Activated T-helper 1 cell treated with anti-CD3 and anti-CD28 coated beads, Interleukin-12 subunit alpha, Interleukin-12 subunit beta, Interleukin-2, Interleukin-4 antibody, amounts not matched to agents 30 ng/mL and 10 ng/mL and 1 ng/mL, durations not matched to agents 14 hours and 24 hours and 36 hours (primary cell): ENCODE data around the gene NFATC2. TPM values are rescaled to one million over a fixed set of nuclear protein-coding genes. Genes with fewer than 3 reads are reported as not detected.

Source experiments
- DNase-seq: peaks from one replicate; pipeline ENCODE4 v3.0.0; 2021; ENCODE audit warnings: low spot score
- H3K27ac Mint-ChIP-seq: one replicate; pipeline ENCODE4 v1.8.0; 2021; ENCODE audit warnings: mild to moderate bottlenecking, mixed read lengths
- H3K27me3 Mint-ChIP-seq: one replicate; pipeline ENCODE4 v1.8.0; 2022; ENCODE audit warnings: mild to moderate bottlenecking, moderate library complexity, mixed read lengths; ENCODE audit not compliant: insufficient read depth
- H3K36me3 Mint-ChIP-seq: one replicate; pipeline ENCODE4 v1.8.0; 2021; ENCODE audit warnings: low read depth, mixed read lengths
- H3K4me1 Mint-ChIP-seq: one replicate; pipeline ENCODE4 v1.8.0; 2021; ENCODE audit warnings: low read depth, mixed read lengths
- H3K4me3 Mint-ChIP-seq: one replicate; pipeline ENCODE4 v1.8.0; 2021; ENCODE audit warnings: mild to moderate bottlenecking, moderate library complexity, mixed read lengths
- H3K9me3 Mint-ChIP-seq: one replicate; pipeline ENCODE4 v1.8.0; 2021; ENCODE audit warnings: mixed read lengths
- intact Hi-C: fragments of 100-400 bp; cut with micrococcal nuclease; formaldehyde crosslinking; loops from one replicate; pipeline ENCODE4 v1.15.1; 2024
- total RNA-seq: library from RNA; stranded (reverse); gene quantifications from 2 replicates; pipeline ENCODE4 v1.2.3, GENCODE V29; 2022

The NFATC2 gene
- total RNA-seq, 1 donor from 2014 or later: 84.0 TPM

- peaks cover 61% of the 10 kb centered on the region for H3K36me3 Mint-ChIP-seq
- H3K27ac Mint-ChIP-seq: no peak overlapping the region
- H3K27me3 Mint-ChIP-seq: no peaks in the 10 kb centered on the region
- peaks cover 65% of the 10 kb centered on the region for H3K4me1 Mint-ChIP-seq
- DNase-seq: no peak
- no peaks in the 10 kb centered on the region for H3K9me3 Mint-ChIP-seq
- H3K4me3 Mint-ChIP-seq: no peak overlapping the region
- intact Hi-C loops: no loop called here
Observed at GRCh38 chr20:51391926-51392325, 150.6 kb downstream of the NFATC2 start.

GRCh38 chr20:51389543-51390264 is 152.8 kb downstream of the NFATC2 start:
- H3K36me3 Mint-ChIP-seq: peaks cover 64% of the 10 kb centered on the region
- intact Hi-C loops: loop anchor here (5.0 kb wide), 4 partner anchors 48 to 328 kb away; no protein-coding TSS in a partner anchor
- H3K27me3 Mint-ChIP-seq: no peaks in the 10 kb centered on the region
- H3K9me3 Mint-ChIP-seq: no peaks in the 10 kb centered on the region
- peak overlapping the region; percentile 56 for H3K4me3 Mint-ChIP-seq
- H3K4me1 Mint-ChIP-seq: peaks cover 84% of the 10 kb centered on the region
- H3K27ac Mint-ChIP-seq: peak overlapping the region; percentile 85
- no peak for DNase-seq

- no peak for DNase-seq
- intact Hi-C loops: loop anchor here (1.0 to 5.0 kb wide), 7 partner anchors 11 to 328 kb away; no protein-coding TSS in a partner anchor
- peak overlapping the region; percentile 85 for H3K27ac Mint-ChIP-seq
- H3K4me3 Mint-ChIP-seq: peak overlapping the region; percentile 0
- peaks cover 63% of the 10 kb centered on the region for H3K36me3 Mint-ChIP-seq
- H3K4me1 Mint-ChIP-seq: peaks cover 84% of the 10 kb centered on the region
- no peaks in the 10 kb centered on the region for H3K9me3 Mint-ChIP-seq
- no peaks in the 10 kb centered on the region for H3K27me3 Mint-ChIP-seq
Observed at GRCh38 chr20:51388756-51389542, 153.6 kb downstream of the NFATC2 start.

GRCh38 chr20:51388227-51388626 is 154.3 kb downstream of the NFATC2 start:
- peaks cover 68% of the 10 kb centered on the region for H3K36me3 Mint-ChIP-seq
- peaks cover 91% of the 10 kb centered on the region for H3K4me1 Mint-ChIP-seq
- intact Hi-C loops: loop anchor here (1.0 to 5.0 kb wide), 7 partner anchors 12 to 329 kb away; no protein-coding TSS in a partner anchor
- H3K27ac Mint-ChIP-seq: peak overlapping the region; percentile 63
- H3K27me3 Mint-ChIP-seq: no peaks in the 10 kb centered on the region
- H3K4me3 Mint-ChIP-seq: peak overlapping the region; percentile 59
- DNase-seq: no peak
- no peaks in the 10 kb centered on the region for H3K9me3 Mint-ChIP-seq

GRCh38 chr20:51387125-51387875 is 155.2 kb downstream of the NFATC2 start:
- Mint-ChIP-seq H3K4me1 (peaks cover 82% of the 10 kb centered on the region), H3K9me3 (no peaks in the 10 kb centered on the region), H3K27ac (no peak overlapping the region), H3K27me3 (no peaks in the 10 kb centered on the region), H3K4me3 (no peak overlapping the region), H3K36me3 (peaks cover 63% of the 10 kb centered on the region)
- intact Hi-C loops: loop anchor here (5.0 kb wide), 4 partner anchors 50 to 330 kb away; no protein-coding TSS in a partner anchor
- no peak for DNase-seq

GRCh38 chr20:51386586-51386985 is 155.9 kb downstream of the NFATC2 start:
- Mint-ChIP-seq H3K27ac (peak overlapping the region; percentile 50), H3K36me3 (peaks cover 57% of the 10 kb centered on the region), H3K4me3 (no peak overlapping the region), H3K27me3 (no peaks in the 10 kb centered on the region), H3K4me1 (peaks cover 79% of the 10 kb centered on the region), H3K9me3 (no peaks in the 10 kb centered on the region)
- peak; percentile 34 for DNase-seq
- intact Hi-C loops: loop anchor here (1.0 to 5.0 kb wide), 7 partner anchors 37 to 331 kb away; no protein-coding TSS in a partner anchor

GRCh38 chr20:51385646-51386530 is 156.6 kb downstream of the NFATC2 start:
- no peaks in the 10 kb centered on the region for H3K9me3 Mint-ChIP-seq
- H3K27ac Mint-ChIP-seq: no peak overlapping the region
- peak overlapping the region; percentile 50 for H3K4me3 Mint-ChIP-seq
- H3K27me3 Mint-ChIP-seq: no peaks in the 10 kb centered on the region
- H3K4me1 Mint-ChIP-seq: peaks cover 78% of the 10 kb centered on the region
- intact Hi-C loops: loop anchor here (1.0 to 5.0 kb wide), 7 partner anchors 37 to 331 kb away; no protein-coding TSS in a partner anchor
- DNase-seq: no peak
- H3K36me3 Mint-ChIP-seq: peaks cover 55% of the 10 kb centered on the region

- intact Hi-C loops: loop anchor here (5.0 kb wide), 4 partner anchors 52 to 332 kb away; no protein-coding TSS in a partner anchor
- Mint-ChIP-seq H3K4me3 (peak overlapping the region; percentile 50), H3K4me1 (peaks cover 77% of the 10 kb centered on the region), H3K27me3 (no peaks in the 10 kb centered on the region), H3K9me3 (no peaks in the 10 kb centered on the region), H3K27ac (peak overlapping the region; percentile 73), H3K36me3 (peaks cover 53% of the 10 kb centered on the region)
- no peak for DNase-seq
Observed at GRCh38 chr20:51384875-51385274, 157.6 kb downstream of the NFATC2 start.

- Mint-ChIP-seq H3K27ac (peak overlapping the region; percentile 50), H3K36me3 (peaks cover 45% of the 10 kb centered on the region), H3K4me3 (no peak overlapping the region), H3K27me3 (no peaks in the 10 kb centered on the region), H3K4me1 (peaks cover 68% of the 10 kb centered on the region), H3K9me3 (no peaks in the 10 kb centered on the region)
- intact Hi-C loops: no loop called here
- no peak for DNase-seq
Observed at GRCh38 chr20:51383891-51384510, 158.5 kb downstream of the NFATC2 start.

- Mint-ChIP-seq H3K27ac (no peak overlapping the region), H3K27me3 (no peaks in the 10 kb centered on the region), H3K4me1 (peaks cover 62% of the 10 kb centered on the region), H3K36me3 (peaks cover 40% of the 10 kb centered on the region), H3K9me3 (no peaks in the 10 kb centered on the region), H3K4me3 (no peak overlapping the region)
- intact Hi-C loops: no loop called here
- no peak for DNase-seq
Observed at GRCh38 chr20:51382986-51383821, 159.3 kb downstream of the NFATC2 start.
